SK-N-SH treated with all-trans-retinoic acid at 6 μM for 48 hours (cell line): ENCODE measurements around the gene ZNF91.
"Not testable (repeated sequence)": the region's sequence is repeated elsewhere in the genome, so short reads cannot be mapped to it uniquely, and the experiment has no call there.

Experiments
- ATAC-seq: fragments of 200-7000 bp; cut with Tn5 transposase; 3 replicates; pipeline ENCODE4 v1.9.1; 2020; ENCODE audit warnings: mild to moderate bottlenecking, moderate library complexity
- ARNTL ChIP-seq: fragments of 450-650 bp; formaldehyde crosslinking; IDR thresholded peaks from 2 replicates; pipeline ENCODE4 v1.5.0; 2020; ENCODE audit warnings: low read depth, mild to moderate bottlenecking, moderate library complexity, borderline replicate concordance
- BACH2 ChIP-seq: fragments of 250-450 bp; sonication (Bioruptor Pico); IDR thresholded peaks from 2 replicates; pipeline ENCODE4 v1.9.0; 2021; ENCODE audit warnings: mild to moderate bottlenecking, borderline replicate concordance
- CREB5 ChIP-seq: fragments of 250-450 bp; sonication (Bioruptor Pico); IDR thresholded peaks from 2 replicates; pipeline ENCODE4 v1.5.1; 2020; ENCODE audit warnings: low read depth, mild to moderate bottlenecking, moderate library complexity
- CSDC2 ChIP-seq: fragments of 250-450 bp; sonication (Bioruptor Pico); IDR thresholded peaks from 2 replicates; pipeline ENCODE4 v1.5.0; 2020; ENCODE audit warnings: mild to moderate bottlenecking, moderate library complexity
- ESRRG ChIP-seq: fragments of 250-450 bp; sonication (Bioruptor Pico); IDR thresholded peaks from 2 replicates; pipeline ENCODE4 v1.6.1; 2021; ENCODE audit warnings: mild to moderate bottlenecking
- GLIS3 ChIP-seq: fragments of 250-450 bp; sonication (Bioruptor Pico); IDR thresholded peaks from 2 replicates; pipeline ENCODE4 v1.5.0; 2020; ENCODE audit warnings: mild to moderate bottlenecking, moderate library complexity
- POU6F1 ChIP-seq: fragments of 250-450 bp; sonication (Bioruptor Pico); IDR thresholded peaks from 2 replicates; pipeline ENCODE4 v1.8.0; 2021; ENCODE audit warnings: low read depth, mild to moderate bottlenecking, moderate library complexity, borderline replicate concordance
- PPARA ChIP-seq: fragments of 250-450 bp; sonication (Bioruptor Pico); IDR thresholded peaks from 2 replicates; pipeline ENCODE4 v1.5.0; 2020; ENCODE audit warnings: mild to moderate bottlenecking, borderline replicate concordance
- RARB ChIP-seq: fragments of 250-450 bp; sonication (Bioruptor Pico); IDR thresholded peaks from 2 replicates; pipeline ENCODE4 v1.8.0; 2021; ENCODE audit warnings: mild to moderate bottlenecking, moderate library complexity
- SNAI2 ChIP-seq: fragments of 250-450 bp; sonication (Bioruptor Pico); IDR thresholded peaks from 2 replicates; pipeline ENCODE4 v1.5.0; 2020; ENCODE audit warnings: mild to moderate bottlenecking, moderate library complexity
- TCF4 ChIP-seq: fragments of 250-450 bp; sonication (Bioruptor Pico); IDR thresholded peaks from 2 replicates; pipeline ENCODE4 v1.8.0; 2021; ENCODE audit warnings: mild to moderate bottlenecking, moderate library complexity, borderline replicate concordance
- TOX ChIP-seq: fragments of 250-450 bp; sonication (Bioruptor Pico); IDR thresholded peaks from 2 replicates; pipeline ENCODE4 v1.8.0; 2021; ENCODE audit warnings: mild to moderate bottlenecking, moderate library complexity, borderline replicate concordance
- TSHZ2 ChIP-seq: fragments of 250-450 bp; sonication (Bioruptor Pico); IDR thresholded peaks from 2 replicates; pipeline ENCODE4 v1.5.0; 2020; ENCODE audit warnings: mild to moderate bottlenecking, moderate library complexity
- ZC3H10 ChIP-seq: fragments of 250-450 bp; sonication (Bioruptor Pico); IDR thresholded peaks from 2 replicates; pipeline ENCODE4 v1.5.1; 2021; ENCODE audit warnings: mild to moderate bottlenecking, moderate library complexity
- ZFP3 ChIP-seq: fragments of 250-450 bp; sonication (Bioruptor Pico); IDR thresholded peaks from 2 replicates; pipeline ENCODE4 v1.5.0; 2020; ENCODE audit warnings: mild to moderate bottlenecking, moderate library complexity
- ZFP30 ChIP-seq: fragments of 450-650 bp; formaldehyde crosslinking; IDR thresholded peaks from 2 replicates; pipeline ENCODE4 v1.5.0; 2022; ENCODE audit warnings: mild to moderate bottlenecking, moderate library complexity
- ZNF565 ChIP-seq: fragments of 450-650 bp; formaldehyde crosslinking; conservative IDR thresholded peaks from 2 replicates; pipeline ENCODE4 v1.5.0; 2020; ENCODE audit warnings: low read depth, mild to moderate bottlenecking, moderate library complexity
- ZNF70 ChIP-seq: fragments of 450-650 bp; formaldehyde crosslinking; IDR thresholded peaks from 2 replicates; pipeline ENCODE4 v1.5.0; 2020; ENCODE audit warnings: mild to moderate bottlenecking, moderate library complexity
- ZNF8 ChIP-seq: fragments of 450-650 bp; formaldehyde crosslinking; IDR thresholded peaks from 2 replicates; pipeline ENCODE4 v1.5.0; 2020; ENCODE audit warnings: mild to moderate bottlenecking, moderate library complexity
- TF ChIP-seq, protein P1 (sequence below): fragments of 250-450 bp; sonication (Bioruptor Pico); IDR thresholded peaks from 2 replicates; pipeline ENCODE4 v1.5.1; 2021; ENCODE audit warnings: mild to moderate bottlenecking, moderate library complexity
- TF ChIP-seq, protein P2 (sequence below): fragments of 250-450 bp; sonication (Bioruptor Pico); IDR thresholded peaks from 2 replicates; pipeline ENCODE4 v1.8.0; 2020; ENCODE audit warnings: mild to moderate bottlenecking, moderate library complexity, borderline replicate concordance

Gene ZNF91

DNA sequence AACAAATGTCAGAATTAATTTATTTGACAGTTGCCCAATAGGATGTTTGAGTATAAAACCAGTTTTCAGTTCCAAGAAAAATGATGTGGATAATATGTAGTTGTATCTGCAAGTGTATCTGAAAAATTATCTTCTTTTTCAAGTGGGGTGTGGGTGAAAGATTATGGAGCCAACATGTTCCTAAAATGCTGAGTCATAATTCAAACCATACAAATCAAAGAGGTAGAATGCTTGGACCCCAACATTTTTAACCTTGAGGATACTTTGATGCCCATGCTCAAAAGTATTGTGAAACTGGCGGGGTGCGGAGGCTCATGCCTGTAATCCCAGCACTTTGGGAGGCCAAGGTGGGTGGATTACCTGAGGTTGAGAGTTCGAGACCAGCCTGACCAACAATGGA, 91.0 kb downstream of the ZNF91 start:
- TF ChIP-seq ZFP3: no peak
- TF ChIP-seq TOX (CRISPR knock-in tag): no peak
- TF ChIP-seq ZNF565: no peak
- no peak for TF ChIP-seq ZFP30 (CRISPR knock-in tag)
- TF ChIP-seq GLIS3: no peak
- no peak for TF ChIP-seq CSDC2
- no peak for TF ChIP-seq ARNTL (CRISPR knock-in tag)
- no peak for TF ChIP-seq CREB5
- no peak for TF ChIP-seq RARB (CRISPR knock-in tag)
- TF ChIP-seq ZNF70 (CRISPR knock-in tag): no peak
- TF ChIP-seq BACH2 (CRISPR knock-in tag): no peak
- TF ChIP-seq, protein P1, sequence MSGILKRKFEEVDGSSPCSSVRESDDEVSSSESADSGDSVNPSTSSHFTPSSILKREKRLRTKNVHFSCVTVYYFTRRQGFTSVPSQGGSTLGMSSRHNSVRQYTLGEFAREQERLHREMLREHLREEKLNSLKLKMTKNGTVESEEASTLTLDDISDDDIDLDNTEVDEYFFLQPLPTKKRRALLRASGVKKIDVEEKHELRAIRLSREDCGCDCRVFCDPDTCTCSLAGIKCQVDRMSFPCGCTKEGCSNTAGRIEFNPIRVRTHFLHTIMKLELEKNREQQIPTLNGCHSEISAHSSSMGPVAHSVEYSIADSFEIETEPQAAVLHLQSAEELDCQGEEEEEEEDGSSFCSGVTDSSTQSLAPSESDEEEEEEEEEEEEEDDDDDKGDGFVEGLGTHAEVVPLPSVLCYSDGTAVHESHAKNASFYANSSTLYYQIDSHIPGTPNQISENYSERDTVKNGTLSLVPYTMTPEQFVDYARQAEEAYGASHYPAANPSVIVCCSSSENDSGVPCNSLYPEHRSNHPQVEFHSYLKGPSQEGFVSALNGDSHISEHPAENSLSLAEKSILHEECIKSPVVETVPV (CRISPR knock-in tag): no peak
- TF ChIP-seq, protein P2, sequence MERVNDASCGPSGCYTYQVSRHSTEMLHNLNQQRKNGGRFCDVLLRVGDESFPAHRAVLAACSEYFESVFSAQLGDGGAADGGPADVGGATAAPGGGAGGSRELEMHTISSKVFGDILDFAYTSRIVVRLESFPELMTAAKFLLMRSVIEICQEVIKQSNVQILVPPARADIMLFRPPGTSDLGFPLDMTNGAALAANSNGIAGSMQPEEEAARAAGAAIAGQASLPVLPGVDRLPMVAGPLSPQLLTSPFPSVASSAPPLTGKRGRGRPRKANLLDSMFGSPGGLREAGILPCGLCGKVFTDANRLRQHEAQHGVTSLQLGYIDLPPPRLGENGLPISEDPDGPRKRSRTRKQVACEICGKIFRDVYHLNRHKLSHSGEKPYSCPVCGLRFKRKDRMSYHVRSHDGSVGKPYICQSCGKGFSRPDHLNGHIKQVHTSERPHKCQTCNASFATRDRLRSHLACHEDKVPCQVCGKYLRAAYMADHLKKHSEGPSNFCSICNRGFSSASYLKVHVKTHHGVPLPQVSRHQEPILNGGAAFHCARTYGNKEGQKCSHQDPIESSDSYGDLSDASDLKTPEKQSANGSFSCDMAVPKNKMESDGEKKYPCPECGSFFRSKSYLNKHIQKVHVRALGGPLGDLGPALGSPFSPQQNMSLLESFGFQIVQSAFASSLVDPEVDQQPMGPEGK (CRISPR knock-in tag): no peak
- TF ChIP-seq TSHZ2 (CRISPR knock-in tag): no peak
- no peak for TF ChIP-seq PPARA (CRISPR knock-in tag)
- no peak for ATAC-seq

DNA sequence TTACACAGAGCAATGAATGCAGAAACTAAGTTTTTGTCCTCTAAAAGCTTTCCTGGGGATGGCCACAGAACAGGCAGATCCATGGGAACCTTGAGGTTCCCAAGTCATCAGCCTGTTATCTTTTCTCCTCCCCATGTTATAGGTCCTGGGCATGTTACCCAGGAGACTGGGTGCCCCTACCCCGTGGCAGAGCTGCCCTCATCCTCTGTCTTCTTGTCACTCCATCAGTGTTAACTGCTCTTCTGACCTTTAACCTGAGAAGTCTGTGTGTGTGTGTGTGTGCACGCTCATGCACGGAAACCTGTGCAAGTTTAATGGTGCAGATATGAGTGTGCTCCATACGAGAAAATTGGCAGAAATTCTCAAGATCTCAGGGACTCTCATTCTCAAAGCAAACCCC, 101.1 kb downstream of the ZNF91 start:
- no peak for ATAC-seq

DNA sequence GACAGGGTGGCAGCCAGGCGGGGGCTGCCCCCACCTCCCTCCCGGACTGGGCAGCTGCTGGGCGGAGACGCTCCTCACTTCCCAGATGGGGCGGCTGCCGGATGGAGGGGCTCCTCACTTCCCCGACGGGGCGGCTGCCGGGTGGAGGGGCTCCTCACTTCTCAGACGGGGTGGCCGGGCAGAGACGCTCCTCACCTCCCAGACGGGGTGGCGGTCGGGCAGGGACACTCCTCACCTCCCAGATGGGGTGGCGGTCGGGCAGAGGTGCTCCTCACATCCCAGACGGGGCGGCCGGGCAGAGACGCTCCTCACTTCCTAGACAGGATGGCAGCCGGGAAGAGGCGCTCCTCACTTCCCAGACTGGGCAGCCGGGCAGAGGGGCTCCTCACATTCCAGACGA, 105.3 kb downstream of the ZNF91 start:
- not testable (repeated sequence) for ATAC-seq

More for the DNA sequence above, 101.1 kb downstream of the ZNF91 start:
- no peak for TF ChIP-seq POU6F1
- TF ChIP-seq TCF4: no peak
- no peak for TF ChIP-seq ZNF8 (CRISPR knock-in tag)
- no peak for TF ChIP-seq ESRRG (CRISPR knock-in tag)
- TF ChIP-seq ZC3H10: no peak
- TF ChIP-seq, protein P2 (CRISPR knock-in tag): no peak
- TF ChIP-seq SNAI2 (CRISPR knock-in tag): no peak
